Lower leg skin (tissue), 4 donors: ENCODE data around the gene ZNF669. TPM values are rescaled to one million over a fixed set of nuclear protein-coding genes. Genes with fewer than 3 reads are reported as not detected.

Source experiments
- DNase-seq, 2 donors: peaks; one replicate each; pipeline ENCODE4 v3.0.0-alpha.2; 2019; ENCODE audit warnings: low spot score in 2 of 2
- H3K4me3 ChIP-seq: fragments of 200-600 bp; sonication (generic); 2 replicates; pipeline ENCODE4 v1.5.1; 2017; ENCODE audit warnings: mild to moderate bottlenecking, low read depth; ENCODE audit not compliant: poor library complexity, severe bottlenecking
- CTCF ChIP-seq, 3 donors: fragments of 450-650 bp; IDR thresholded peaks; one replicate each; pipeline ENCODE4 v1.5.1; 2016; ENCODE audit warnings: antibody characterized with exemption in 3 of 3, mild to moderate bottlenecking in 3 of 3, moderate library complexity in 2 of 3
- POLR2A ChIP-seq, 2 donors: fragments of 450-650 bp; IDR thresholded peaks; one replicate each; pipeline ENCODE4 v1.6.1; 2016 to 2017; ENCODE audit warnings: antibody characterized with exemption in 2 of 2, mild to moderate bottlenecking in 1 of 2, moderate library complexity in 1 of 2
- WGBS, 2 donors: methylation state at CpG; one replicate each; pipeline ENCODE4 v1.1.5; 2018; 5-methylcytosine and 5-hydroxymethylcytosine counted together
- intact Hi-C: fragments of 100-400 bp; cut with DNase I; formaldehyde crosslinking; loops from one replicate; pipeline ENCODE4 v1.15.0; 2023; ENCODE audit warnings: low total_unique reads
- total RNA-seq, 4 donors: library from RNA; depleted of rRNA; stranded (reverse); fragments of >200 nt; gene quantifications; one replicate each; pipeline ENCODE4 v1.1.0, GENCODE V29; 2016

The ZNF669 gene
- total RNA-seq, 4 donors from 2014 or later, result 5.4 to 8.7 (median 7.0) TPM

GRCh38 chr1:247060771-247061170 lies 43.4 kb downstream of the ZNF669 start:
- no peak for TF ChIP-seq POLR2A (IDR thresholded peaks at IDR 0.05)
- no peak for TF ChIP-seq CTCF (IDR thresholded peaks at IDR 0.05)
- H3K4me3 ChIP-seq, result no peak overlapping the region
- DNase-seq, result no peak
- intact Hi-C loops, result no loop called here
- 76 to 83% methylated on average over 4 of the region's 4 CpGs for WGBS, 2 donors

GRCh38 chr1:247056071-247056470 lies 48.1 kb downstream of the ZNF669 start:
- WGBS, 2 donors, result 89 to 94% methylated on average over 2 of the region's 2 CpGs
- intact Hi-C loops, result no loop called here
- no peak overlapping the region for H3K4me3 ChIP-seq
- TF ChIP-seq POLR2A (IDR thresholded peaks at IDR 0.05) (no peak), CTCF (IDR thresholded peaks at IDR 0.05) (no peak)
- DNase-seq, result no peak

- DNase-seq, result no peak
- TF ChIP-seq CTCF (IDR thresholded peaks at IDR 0.05), result no peak
- TF ChIP-seq POLR2A (IDR thresholded peaks at IDR 0.05), result no peak
These were observed 49.2 kb downstream of the ZNF669 start for GRCh38 chr1:247054992-247055415.

More at GRCh38 chr1:247054992-247055415, 49.2 kb downstream of the ZNF669 start:
- 63 to 70% methylated on average over 2 of the region's 2 CpGs for WGBS, 2 donors
- H3K4me3 ChIP-seq, result no peak overlapping the region
- intact Hi-C loops, result no loop called here

Other genes starting within 250 kb of the ZNF669 start
- 10 to 100 TPM; 26.9 to 38.4 (median 29.5) TPM for gene AHCTF1, start 172.4 kb downstream of the ZNF669 start, total RNA-seq
- gene ZNF695, start 96.3 kb downstream of the ZNF669 start, total RNA-seq, result not detected
- 1 to 10 TPM; 2.0 to 3.8 (median 2.4) TPM for gene ZNF670, start 25.5 kb downstream of the ZNF669 start, total RNA-seq
- 10 to 100 TPM; 11.0 to 16.9 (median 14.5) TPM for gene ZNF124, start 67.7 kb upstream of the ZNF669 start, total RNA-seq
- gene VN1R5, start 151.7 kb upstream of the ZNF669 start, total RNA-seq, result not detected
- gene ZNF496, start 227.5 kb upstream of the ZNF669 start, total RNA-seq, result 10 to 100 TPM; 16.3 to 32.7 (median 25.9) TPM